ENCODE data around the gene ARAP1. TPM values are rescaled to one million over a fixed set of nuclear protein-coding genes. Genes with fewer than 3 reads are reported as not detected.

ARAP1 gene
- total RNA-seq, 2 donors from 2014 or later, result 95.2 to 109 TPM

GRCh38 chr11:72737336-72737735, 14.9 kb downstream of the ARAP1 start:
- no peaks in the 10 kb centered on the region for H3K9me3 ChIP-seq
- no peak for DNase-seq (ENCODE audit: low spot score)
- no peak overlapping the region for H3K27ac ChIP-seq
- intact Hi-C loops (cut with DNase I), result no loop called here
- no peaks in the 10 kb centered on the region for H3K36me3 ChIP-seq
- H3K4me1 ChIP-seq (replicated peaks), result no peaks in the 10 kb centered on the region
- H3K4me3 ChIP-seq, result no peak overlapping the region
- TF ChIP-seq POLR2AphosphoS5 (IDR thresholded peaks at IDR 0.05), result no peak
- H3K27me3 ChIP-seq (replicated peaks; ENCODE audit: insufficient read depth), result no peaks in the 10 kb centered on the region
- 92% methylated on average over 1 of the region's 1 CpG for WGBS

DNA sequence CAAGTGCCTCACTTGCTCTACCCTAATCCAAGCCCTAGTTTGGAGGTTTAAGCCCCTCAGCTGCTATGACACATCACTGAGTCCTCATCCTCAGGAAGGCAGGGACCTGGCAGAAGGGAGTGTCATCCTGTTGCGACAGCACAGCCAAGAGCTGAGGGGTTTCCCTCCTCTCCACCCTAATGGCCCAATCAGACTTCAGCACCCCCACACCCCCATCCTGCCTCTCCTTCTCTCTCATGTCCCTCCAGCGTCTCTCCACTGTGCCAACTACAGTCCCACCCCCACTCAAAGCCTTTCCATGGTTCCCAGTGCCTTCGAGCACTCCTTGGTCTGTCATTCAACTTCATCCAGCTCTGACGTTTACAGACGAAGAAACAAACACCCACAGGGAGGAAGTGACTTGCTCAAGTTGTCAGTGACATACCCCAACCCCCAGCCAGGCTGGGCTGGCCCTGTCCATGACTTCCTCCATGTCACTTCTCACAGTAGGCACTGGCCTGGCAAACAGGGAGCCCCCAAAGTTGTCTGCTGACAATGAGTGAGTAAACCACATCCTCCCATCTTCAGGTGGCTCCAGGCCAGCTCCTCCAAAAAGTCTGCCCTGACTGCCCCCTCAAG, 15.6 kb downstream of the ARAP1 start:
- TF ChIP-seq CTCF (IDR thresholded peaks at IDR 0.05) (no peak), POLR2AphosphoS5 (IDR thresholded peaks at IDR 0.05) (no peak), POLR2A (IDR thresholded peaks at IDR 0.05) (no peak)
- no peak overlapping the region for H3K27ac ChIP-seq
- H3K27me3 ChIP-seq (replicated peaks; ENCODE audit: insufficient read depth), result no peaks in the 10 kb centered on the region
- no peak overlapping the region for H3K4me3 ChIP-seq
- no peaks in the 10 kb centered on the region for H3K9me3 ChIP-seq
- H3K4me1 ChIP-seq (replicated peaks), result no peaks in the 10 kb centered on the region
- 35% methylated on average over 5 of the region's 5 CpGs for WGBS
- intact Hi-C loops (cut with DNase I), result no loop called here
- no peak for DNase-seq (ENCODE audit: low spot score)
- no peaks in the 10 kb centered on the region for H3K36me3 ChIP-seq

- no peak for DNase-seq (ENCODE audit: low spot score)
- 83% methylated on average over 8 of the region's 8 CpGs for WGBS
- TF ChIP-seq CTCF (IDR thresholded peaks at IDR 0.05), result no peak
- no peak for TF ChIP-seq POLR2AphosphoS5 (IDR thresholded peaks at IDR 0.05)
- TF ChIP-seq POLR2A (IDR thresholded peaks at IDR 0.05), result no peak
- Histone ChIP-seq H3K4me1 (replicated peaks) (no peaks in the 10 kb centered on the region), H3K27ac (no peak overlapping the region), H3K36me3 (no peaks in the 10 kb centered on the region), H3K9me3 (no peaks in the 10 kb centered on the region), H3K27me3 (replicated peaks; ENCODE audit: insufficient read depth) (no peaks in the 10 kb centered on the region), H3K4me3 (no peak overlapping the region)
- intact Hi-C loops (cut with DNase I), result no loop called here
Observed at GRCh38 chr11:72735495-72736027, 16.6 kb downstream of the ARAP1 start.

GRCh38 chr11:72732329-72732728, 19.9 kb downstream of the ARAP1 start:
- Histone ChIP-seq H3K27me3 (replicated peaks; ENCODE audit: insufficient read depth) (no peaks in the 10 kb centered on the region), H3K4me1 (replicated peaks) (no peaks in the 10 kb centered on the region), H3K9me3 (no peaks in the 10 kb centered on the region), H3K36me3 (no peaks in the 10 kb centered on the region), H3K4me3 (no peak overlapping the region), H3K27ac (peak overlapping the region in 1 of 2 donors; percentile 39)
- no peak for TF ChIP-seq POLR2AphosphoS5 (IDR thresholded peaks at IDR 0.05)
- no peak for TF ChIP-seq CTCF (IDR thresholded peaks at IDR 0.05)
- TF ChIP-seq POLR2A (IDR thresholded peaks at IDR 0.05), result no peak
- no peak for DNase-seq (ENCODE audit: low spot score)
- WGBS, result 66% methylated on average over 10 of the region's 10 CpGs
- intact Hi-C loops (cut with DNase I), result no loop called here

DNA sequence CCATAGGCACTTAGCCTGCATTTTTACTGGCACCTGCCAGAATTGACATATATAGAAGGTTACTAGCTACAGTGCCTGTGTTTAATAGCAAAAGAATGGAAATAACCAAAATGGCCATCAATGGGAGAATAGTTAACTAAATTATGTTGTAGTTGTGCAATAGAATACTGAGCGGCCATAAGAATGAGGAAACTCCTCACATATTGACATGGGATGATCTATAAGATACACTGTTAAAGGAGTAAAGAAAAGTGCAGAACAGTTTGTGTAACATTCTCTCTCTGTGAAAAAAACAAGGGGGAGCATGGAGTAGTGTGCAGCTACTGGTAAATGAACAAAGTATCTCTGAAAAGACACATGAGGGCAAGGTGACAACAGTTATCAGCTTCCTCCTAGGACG, 21.5 kb downstream of the ARAP1 start:
- Histone ChIP-seq H3K36me3 (no peaks in the 10 kb centered on the region), H3K27me3 (replicated peaks; ENCODE audit: insufficient read depth) (no peaks in the 10 kb centered on the region), H3K4me1 (replicated peaks) (no peaks in the 10 kb centered on the region), H3K27ac (no peak overlapping the region), H3K4me3 (no peak overlapping the region), H3K9me3 (no peaks in the 10 kb centered on the region)
- TF ChIP-seq CTCF (IDR thresholded peaks at IDR 0.05), result no peak
- no peak for TF ChIP-seq POLR2AphosphoS5 (IDR thresholded peaks at IDR 0.05)
- no peak for TF ChIP-seq POLR2A (IDR thresholded peaks at IDR 0.05)
- DNase-seq (ENCODE audit: low spot score), result no peak
- intact Hi-C loops (cut with DNase I), result no loop called here
- 76% methylated on average over 2 of the region's 2 CpGs for WGBS
